Measurements from ENCODE around the gene NFAM1. TPM values are rescaled to one million over a fixed set of nuclear protein-coding genes. Genes with fewer than 3 reads are reported as not detected.

The NFAM1 gene
- total and polyA plus RNA-seq, 2 experiments from 2014 or later = 0.11 to 0.49 TPM

DNA sequence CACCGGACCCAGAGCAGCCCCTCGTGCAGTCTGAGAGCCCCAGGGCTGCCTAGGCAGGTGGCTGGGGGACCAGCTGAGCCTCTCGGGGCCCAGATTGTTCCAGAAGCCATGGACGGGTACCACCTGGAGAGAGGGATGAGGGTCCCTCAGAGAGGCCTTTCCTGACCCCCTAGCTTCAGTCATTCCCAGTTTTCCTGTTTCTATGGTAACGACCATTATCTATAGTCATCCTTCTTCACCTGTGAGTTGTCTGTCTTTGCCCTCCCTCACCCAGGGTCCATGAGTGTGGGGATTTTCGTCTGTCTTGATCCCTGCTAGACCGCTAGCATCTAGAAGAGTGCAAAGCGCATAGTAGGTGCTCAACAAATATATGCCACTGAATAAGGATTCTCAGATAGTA lies 85.5 kb downstream of the NFAM1 start (continued):
- TF ChIP-seq ZNF462 (CRISPR knock-in tag; IDR thresholded peaks at IDR 0.05) (no peak), POLR2AphosphoS5 (IDR thresholded peaks at IDR 0.05; ENCODE audit: low read depth) (no peak), NANOG (IDR thresholded peaks at IDR 0.05; ENCODE audit: borderline replicate concordance) (no peak), ZNF331 (CRISPR knock-in tag; IDR thresholded peaks at IDR 0.05; ENCODE audit: low read depth) (no peak), CTCF (conservative IDR thresholded peaks at IDR 0.05; ENCODE audit: low read depth in 2 of 2) (no peak)
- TF ChIP-seq, protein P1, sequence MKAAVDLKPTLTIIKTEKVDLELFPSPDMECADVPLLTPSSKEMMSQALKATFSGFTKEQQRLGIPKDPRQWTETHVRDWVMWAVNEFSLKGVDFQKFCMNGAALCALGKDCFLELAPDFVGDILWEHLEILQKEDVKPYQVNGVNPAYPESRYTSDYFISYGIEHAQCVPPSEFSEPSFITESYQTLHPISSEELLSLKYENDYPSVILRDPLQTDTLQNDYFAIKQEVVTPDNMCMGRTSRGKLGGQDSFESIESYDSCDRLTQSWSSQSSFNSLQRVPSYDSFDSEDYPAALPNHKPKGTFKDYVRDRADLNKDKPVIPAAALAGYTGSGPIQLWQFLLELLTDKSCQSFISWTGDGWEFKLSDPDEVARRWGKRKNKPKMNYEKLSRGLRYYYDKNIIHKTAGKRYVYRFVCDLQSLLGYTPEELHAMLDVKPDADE (IDR thresholded peaks at IDR 0.05) = no peak

GRCh38 chr22:42345458-42345857 lies 86.7 kb downstream of the NFAM1 start:
- ATAC-seq (no peak), DNase-seq (ENCODE audit: low spot score) (no peak)
- Histone ChIP-seq H3K9me2 (ENCODE audit: insufficient read depth) (no peaks in the 10 kb centered on the region), H3K4me2 (no peak overlapping the region), H3F3A (replicated peaks; ENCODE audit: low read depth) (peaks cover 9% of the 10 kb centered on the region; the same call in 1 of the 2 replicates), H3K4me3 (no peak overlapping the region), H4K20me1 (replicated peaks; ENCODE audit: insufficient read depth) (no peaks in the 10 kb centered on the region), H3K27ac (ENCODE audit: low read depth) (no peak overlapping the region), H3K36me3 (ENCODE audit: insufficient read depth) (no peaks in the 10 kb centered on the region), H3K27me3 (ENCODE audit: insufficient read depth) (peaks cover 17% of the 10 kb centered on the region), H3K79me2 (replicated peaks; ENCODE audit: insufficient read depth) (no peaks in the 10 kb centered on the region), H2AFZ (no peak overlapping the region), H3K4me1 (ENCODE audit: insufficient read depth) (peaks cover 27% of the 10 kb centered on the region)
- no peak overlapping the region; the same call in 2 of the 3 replicates for H3K4me3 Mint-ChIP-seq
- H3K27me3 Mint-ChIP-seq (ENCODE audit: insufficient read depth, low read depth, poor library complexity) = peaks cover 26% of the 10 kb centered on the region
- no peak overlapping the region for H3K27ac Mint-ChIP-seq
- H3K36me3 Mint-ChIP-seq (ENCODE audit: low read depth) = no peaks in the 10 kb centered on the region
- peaks cover 25% of the 10 kb centered on the region for H3K4me1 Mint-ChIP-seq
- no peaks in the 10 kb centered on the region; the same call in 2 of the 3 replicates for H3K9me3 Mint-ChIP-seq
- TF ChIP-seq POLR2AphosphoS5 (IDR thresholded peaks at IDR 0.05; ENCODE audit: low read depth) (no peak), REST (IDR thresholded peaks at IDR 0.05; ENCODE audit: unreplicated experiment) (no peak), CTCF (conservative IDR thresholded peaks at IDR 0.05; ENCODE audit: low read depth in 2 of 2) (no peak), ZNF331 (CRISPR knock-in tag; IDR thresholded peaks at IDR 0.05; ENCODE audit: low read depth) (no peak), CREB1 (CRISPR knock-in tag; IDR thresholded peaks at IDR 0.05; ENCODE audit: low read depth) (no peak)

Measured in GM23338 (cell line).